ENCODE results near the gene PRKCB.

- no peak for TF ChIP-seq CTCF (IDR thresholded peaks at IDR 0.05 in 2 of 3, conservative IDR thresholded peaks at IDR 0.05 in 1 of 3; ENCODE audit: borderline replicate concordance in 1 of 3, insufficient read depth in 1 of 3, low read depth in 2 of 3, low read length in 2 of 3)
- TF ChIP-seq, protein P1, sequence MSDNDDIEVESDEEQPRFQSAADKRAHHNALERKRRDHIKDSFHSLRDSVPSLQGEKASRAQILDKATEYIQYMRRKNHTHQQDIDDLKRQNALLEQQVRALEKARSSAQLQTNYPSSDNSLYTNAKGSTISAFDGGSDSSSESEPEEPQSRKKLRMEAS (IDR thresholded peaks at IDR 0.05), result no peak
Measured at GRCh38 chr16:24069036-24069590, 233.3 kb downstream of the PRKCB start.

Data from HCT116 (cell line).